Subcutaneous adipose tissue (tissue), 4 donors: ENCODE measurements around the gene DCTN5. TPM values are rescaled to one million over a fixed set of nuclear protein-coding genes. Genes with fewer than 3 reads are reported as not detected.

Source experiments
- CTCF ChIP-seq: fragments of 450-650 bp; IDR thresholded peaks from one replicate; pipeline ENCODE4 v1.5.1; 2016; ENCODE audit warnings: low read depth, mild to moderate bottlenecking, control low read depth, antibody characterized with exemption, moderate library complexity
- total RNA-seq, 4 donors: library from RNA; depleted of rRNA; stranded (reverse); fragments of >200 nt; gene quantifications; one replicate each; pipeline ENCODE4 v1.1.0, GENCODE V29; 2016

DCTN5 gene
- total RNA-seq, 4 donors from 2014 or later: 25.1 to 35.8 (median 28.4) TPM

- TF ChIP-seq CTCF: no peak
Measured at GRCh38 chr16:23608194-23608593, 33.1 kb upstream of the DCTN5 start.

GRCh38 chr16:23609929-23610328 is 31.3 kb upstream of the DCTN5 start:
- TF ChIP-seq CTCF: no peak

GRCh38 chr16:23611936-23612335 is 29.3 kb upstream of the DCTN5 start:
- no peak for TF ChIP-seq CTCF

GRCh38 chr16:23615805-23616204 is 25.5 kb upstream of the DCTN5 start:
- no peak for TF ChIP-seq CTCF

GRCh38 chr16:23624092-23624491 is 17.2 kb upstream of the DCTN5 start:
- TF ChIP-seq CTCF: no peak

GRCh38 chr16:23629516-23629915 is 11.8 kb upstream of the DCTN5 start:
- no peak for TF ChIP-seq CTCF

- TF ChIP-seq CTCF: no peak
Measured at GRCh38 chr16:23634461-23635036, 6.7 kb upstream of the DCTN5 start.
